Measurements from ENCODE around the gene AMFR. TPM values are rescaled to one million over a fixed set of nuclear protein-coding genes. Genes with fewer than 3 reads are reported as not detected.

The AMFR gene
- total RNA-seq, 1 donor from 2014 or later = 65.4 TPM

DNA sequence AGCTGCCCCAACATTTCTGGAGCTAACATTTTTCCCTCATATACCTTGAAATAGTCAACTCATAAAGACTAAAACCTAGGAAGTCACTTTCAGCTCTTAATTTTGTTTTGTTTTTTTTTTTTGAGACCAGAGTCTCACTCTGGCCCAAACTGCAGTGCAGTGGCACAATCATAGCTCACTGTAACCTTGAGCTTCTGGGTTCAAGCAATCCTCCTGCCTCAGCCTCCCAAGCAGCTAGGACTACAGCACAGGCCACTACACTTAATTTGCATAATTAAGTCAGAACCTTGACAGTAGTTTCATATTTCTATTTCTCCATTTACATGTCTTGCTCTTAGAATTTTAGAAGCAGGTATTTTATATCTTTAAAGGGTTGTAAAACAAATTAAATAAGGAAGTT is 4.7 kb downstream of the AMFR start:
- peak overlapping the region; percentile 71 for H3K4me3 Mint-ChIP-seq
- peaks cover 27% of the 10 kb centered on the region for H3K4me1 Mint-ChIP-seq (ENCODE audit: unreplicated experiment)
- H3K36me3 Mint-ChIP-seq = peaks cover 4% of the 10 kb centered on the region
- H3K27ac Mint-ChIP-seq = peak overlapping the region; percentile 78
- TF ChIP-seq, protein P1, sequence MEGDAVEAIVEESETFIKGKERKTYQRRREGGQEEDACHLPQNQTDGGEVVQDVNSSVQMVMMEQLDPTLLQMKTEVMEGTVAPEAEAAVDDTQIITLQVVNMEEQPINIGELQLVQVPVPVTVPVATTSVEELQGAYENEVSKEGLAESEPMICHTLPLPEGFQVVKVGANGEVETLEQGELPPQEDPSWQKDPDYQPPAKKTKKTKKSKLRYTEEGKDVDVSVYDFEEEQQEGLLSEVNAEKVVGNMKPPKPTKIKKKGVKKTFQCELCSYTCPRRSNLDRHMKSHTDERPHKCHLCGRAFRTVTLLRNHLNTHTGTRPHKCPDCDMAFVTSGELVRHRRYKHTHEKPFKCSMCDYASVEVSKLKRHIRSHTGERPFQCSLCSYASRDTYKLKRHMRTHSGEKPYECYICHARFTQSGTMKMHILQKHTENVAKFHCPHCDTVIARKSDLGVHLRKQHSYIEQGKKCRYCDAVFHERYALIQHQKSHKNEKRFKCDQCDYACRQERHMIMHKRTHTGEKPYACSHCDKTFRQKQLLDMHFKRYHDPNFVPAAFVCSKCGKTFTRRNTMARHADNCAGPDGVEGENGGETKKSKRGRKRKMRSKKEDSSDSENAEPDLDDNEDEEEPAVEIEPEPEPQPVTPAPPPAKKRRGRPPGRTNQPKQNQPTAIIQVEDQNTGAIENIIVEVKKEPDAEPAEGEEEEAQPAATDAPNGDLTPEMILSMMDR (conservative IDR thresholded peaks at IDR 0.05) = no peak
- no peaks in the 10 kb centered on the region for H3K27me3 Mint-ChIP-seq
- DNase-seq (ENCODE audit: extremely low spot score, unreplicated experiment) = no peak
- H3K9me3 Mint-ChIP-seq = no peaks in the 10 kb centered on the region

DNA sequence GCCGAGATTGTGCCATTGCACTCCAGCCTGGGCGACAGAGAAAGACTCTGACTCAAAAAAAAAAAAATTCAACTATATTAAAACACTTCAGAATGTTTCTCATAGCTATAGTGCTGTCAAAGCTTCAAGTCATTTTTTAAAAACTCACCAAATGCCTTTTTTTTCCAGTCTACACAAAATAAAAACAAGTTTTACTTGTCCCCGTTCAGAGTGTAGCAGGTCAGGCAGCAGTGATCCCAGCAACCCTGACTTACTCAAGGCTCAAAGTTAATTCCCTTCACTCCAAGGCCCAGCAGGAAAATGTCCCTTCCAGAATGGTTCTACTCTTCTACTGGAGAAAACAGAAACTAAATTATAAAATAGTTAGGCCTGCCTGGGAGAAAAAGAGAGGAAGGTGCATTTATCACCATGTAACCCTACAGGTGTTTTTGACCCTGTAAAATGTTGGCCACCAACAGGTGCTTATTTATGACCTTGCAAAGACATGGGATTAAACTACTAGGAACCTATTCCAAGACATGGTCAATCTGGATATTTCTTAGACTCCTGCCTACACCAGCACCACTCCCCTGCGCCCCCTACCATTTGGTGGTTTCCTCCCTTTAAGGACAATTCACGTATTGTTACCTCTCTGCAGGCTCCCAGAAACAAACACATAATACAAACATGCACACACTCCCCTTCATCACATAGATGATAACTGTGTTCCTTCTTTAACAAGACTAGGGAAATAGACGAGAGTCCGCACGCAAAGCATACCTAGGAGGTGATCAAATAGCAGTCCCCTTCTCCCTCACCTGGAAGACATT is 5.4 kb downstream of the AMFR start:
- no peaks in the 10 kb centered on the region for H3K27me3 Mint-ChIP-seq
- H3K4me3 Mint-ChIP-seq = peak overlapping the region; percentile 71
- TF ChIP-seq, protein P1 (conservative IDR thresholded peaks at IDR 0.05) = no peak
- H3K27ac Mint-ChIP-seq = peak overlapping the region; percentile 78
- peaks cover 31% of the 10 kb centered on the region for H3K4me1 Mint-ChIP-seq (ENCODE audit: unreplicated experiment)
- H3K36me3 Mint-ChIP-seq = peaks cover 4% of the 10 kb centered on the region
- no peak for DNase-seq (ENCODE audit: extremely low spot score, unreplicated experiment)
- H3K9me3 Mint-ChIP-seq = no peaks in the 10 kb centered on the region

DNA sequence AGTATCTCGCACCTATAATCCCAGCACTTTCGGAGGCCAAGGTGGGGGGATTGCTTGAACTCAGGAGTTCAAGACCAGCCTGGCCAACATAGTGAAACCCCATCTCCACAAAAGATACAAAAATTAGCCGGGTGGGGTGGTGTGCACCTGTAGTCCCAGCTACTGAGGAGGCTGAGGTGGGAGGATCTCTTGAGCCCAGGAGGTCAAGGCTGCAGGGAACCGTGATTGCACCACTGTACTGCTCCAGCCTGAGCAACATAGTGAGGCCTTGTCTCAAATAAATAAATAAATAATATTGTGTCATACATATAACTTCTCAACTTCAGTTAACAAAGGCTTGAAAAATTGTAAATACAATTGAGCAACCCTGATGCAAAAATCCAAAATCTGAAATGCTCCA is 8.2 kb downstream of the AMFR start:
- H3K4me1 Mint-ChIP-seq (ENCODE audit: unreplicated experiment) = peaks cover 10% of the 10 kb centered on the region
- TF ChIP-seq, protein P1 (conservative IDR thresholded peaks at IDR 0.05) = no peak
- H3K27ac Mint-ChIP-seq = no peak overlapping the region
- H3K36me3 Mint-ChIP-seq = peaks cover 18% of the 10 kb centered on the region
- DNase-seq (ENCODE audit: extremely low spot score, unreplicated experiment) = no peak
- no peaks in the 10 kb centered on the region for H3K9me3 Mint-ChIP-seq
- H3K4me3 Mint-ChIP-seq = no peak overlapping the region
- no peaks in the 10 kb centered on the region for H3K27me3 Mint-ChIP-seq

DNA sequence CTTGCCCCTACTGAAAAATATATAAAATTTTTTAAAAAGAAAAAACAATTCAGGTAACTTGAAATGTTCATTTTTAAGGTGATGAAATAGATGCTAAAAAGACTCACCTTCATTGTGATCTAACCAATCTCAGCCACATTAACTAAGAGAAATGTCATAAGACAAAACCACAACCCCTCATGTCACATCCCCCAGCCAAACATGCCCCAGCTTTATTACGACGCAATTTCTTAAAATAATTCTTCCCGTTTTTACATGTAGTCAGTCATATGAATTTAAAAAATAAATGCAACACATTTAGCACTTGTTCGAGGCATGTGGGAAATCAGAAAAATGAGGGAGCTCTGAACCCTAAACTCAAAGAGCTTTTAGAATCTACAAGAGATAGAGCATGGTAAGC is 9.5 kb downstream of the AMFR start:
- Mint-ChIP-seq H3K4me3 (no peak overlapping the region), H3K9me3 (no peaks in the 10 kb centered on the region), H3K27ac (no peak overlapping the region), H3K27me3 (no peaks in the 10 kb centered on the region), H3K36me3 (peaks cover 26% of the 10 kb centered on the region), H3K4me1 (ENCODE audit: unreplicated experiment) (peaks cover 6% of the 10 kb centered on the region)
- no peak for DNase-seq (ENCODE audit: extremely low spot score, unreplicated experiment)
- TF ChIP-seq, protein P1 (conservative IDR thresholded peaks at IDR 0.05) = no peak

DNA sequence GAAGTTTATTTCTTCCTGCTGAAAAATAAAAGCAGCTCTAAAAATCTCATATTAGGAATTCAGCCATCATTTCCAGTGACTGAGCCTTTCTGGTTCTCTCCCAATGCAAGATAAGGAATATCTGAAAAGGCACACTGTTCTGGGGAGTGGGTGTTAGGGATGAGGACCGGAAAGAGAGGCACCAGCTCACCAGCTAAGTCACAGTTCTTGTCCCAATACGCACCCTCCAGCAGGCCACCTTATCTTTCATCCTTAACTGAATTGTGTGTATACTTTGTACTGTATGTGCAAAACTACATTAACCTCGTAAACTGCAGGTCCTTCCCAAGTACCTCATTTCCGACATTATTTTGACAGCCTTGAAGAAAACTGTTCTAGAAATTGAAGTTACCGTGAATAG is 11.0 kb downstream of the AMFR start:
- peaks cover 6% of the 10 kb centered on the region for H3K4me1 Mint-ChIP-seq (ENCODE audit: unreplicated experiment)
- no peak overlapping the region for H3K4me3 Mint-ChIP-seq
- TF ChIP-seq, protein P1 (conservative IDR thresholded peaks at IDR 0.05) = no peak
- no peak overlapping the region for H3K27ac Mint-ChIP-seq
- peaks cover 23% of the 10 kb centered on the region for H3K36me3 Mint-ChIP-seq
- DNase-seq (ENCODE audit: extremely low spot score, unreplicated experiment) = no peak
- no peaks in the 10 kb centered on the region for H3K9me3 Mint-ChIP-seq
- H3K27me3 Mint-ChIP-seq = no peaks in the 10 kb centered on the region
